Body of pancreas (tissue), 4 donors: ENCODE data around the gene GSTA2. TPM values are rescaled to one million over a fixed set of nuclear protein-coding genes. Genes with fewer than 3 reads are reported as not detected.

Source experiments
- ATAC-seq: fragments of 150-250 bp; one replicate; pipeline ENCODE4 v1.9.1; 2016
- DNase-seq, 4 donors: peaks; one replicate each; pipeline ENCODE4 v3.0.0-alpha.2; 2019
- H3K27ac ChIP-seq, 4 donors: fragments of 200-600 bp; sonication (generic); 1 replicate in 3 of 4; 2 replicates in 1 of 4; pipeline versions ENCODE4 v1.5.1 to v1.6.1; 2016 to 2019; ENCODE audit warnings: mild to moderate bottlenecking in 1 of 4, mixed read lengths in 1 of 4, moderate library complexity in 1 of 4
- H3K27me3 ChIP-seq, 2 donors: fragments of 200-600 bp; sonication (generic); one replicate each; pipeline ENCODE4 v1.6.0; 2016; ENCODE audit warnings: mild to moderate bottlenecking in 1 of 2
- H3K36me3 ChIP-seq, 2 donors: fragments of 200-600 bp; sonication (generic); replicated peaks in 1 of 2; 2 replicates each; pipeline ENCODE4 v1.5.1; 2016; ENCODE audit warnings: low read depth in 2 of 2; ENCODE audit not compliant: insufficient read depth in 1 of 2
- H3K4me1 ChIP-seq: fragments of 200-600 bp; sonication (generic); one replicate; pipeline ENCODE4 v1.6.0; 2016
- H3K4me3 ChIP-seq, 2 donors: fragments of 200-600 bp; sonication (generic); 1 replicate in 1 of 2; 2 replicates in 1 of 2; pipeline ENCODE4 v1.5.1; 2016 to 2019
- H3K9me3 ChIP-seq, 3 donors: fragments of 200-600 bp; sonication (generic); 1 replicate in 2 of 3; 2 replicates in 1 of 3; pipeline ENCODE4 v1.5.1; 2016
- POLR2A ChIP-seq, 3 donors: fragments of 450-650 bp; IDR thresholded peaks; one replicate each; pipeline ENCODE4 v1.6.1; 2016; ENCODE audit warnings: antibody characterized with exemption in 3 of 3, mild to moderate bottlenecking in 2 of 3
- WGBS, 2 donors: methylation state at CpG; one replicate each; pipeline ENCODE4 v1.1.5; 2017; 5-methylcytosine and 5-hydroxymethylcytosine counted together
- intact Hi-C: fragments of 100-400 bp; cut with DNase I; formaldehyde crosslinking; loops from one replicate; pipeline ENCODE4 v1.15.1; 2023
- total RNA-seq, 2 donors: library from RNA; depleted of rRNA; stranded (reverse); fragments of >200 nt; gene quantifications; one replicate each; pipeline ENCODE4 v1.1.0, GENCODE V29; 2016
- TF ChIP-seq, protein P1 (sequence below), 7 experiments: fragments of 450-650 bp in 4 of 7; fragments of 200-600 bp in 3 of 7; sonication (generic) in 3 of 7; IDR thresholded peaks; one replicate each; pipeline ENCODE4 v1.5.1; 2016 to 2019; ENCODE audit warnings: antibody characterized with exemption in 7 of 7

Gene GSTA2
- total RNA-seq, 2 donors from 2014 or later, result 73.7 to 76.1 TPM

DNA sequence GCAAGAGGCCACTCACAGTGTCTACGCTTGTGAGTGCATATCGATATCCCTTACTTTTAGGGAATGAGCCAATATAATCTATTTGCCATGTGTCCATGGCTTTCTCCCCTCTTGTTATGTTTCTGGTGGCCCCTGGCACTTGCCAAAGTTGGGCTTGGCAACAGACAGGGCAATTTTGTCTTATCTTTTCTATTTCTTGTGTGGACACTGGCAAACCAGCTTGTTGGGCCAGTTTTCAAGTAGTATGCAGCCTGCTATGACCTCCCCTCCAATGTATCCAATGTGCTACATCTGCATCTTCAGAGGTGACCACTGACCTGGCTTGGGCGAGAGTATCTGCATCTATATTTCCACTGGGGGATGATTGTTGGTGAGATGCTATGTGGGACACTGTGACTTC lies 29.2 kb downstream of the GSTA2 start:
- peak in 3 of 4 donors; percentile 35 to 62 (median 37) for DNase-seq
- TF ChIP-seq POLR2A (IDR thresholded peaks at IDR 0.05), result no peak
- TF ChIP-seq, protein P1, sequence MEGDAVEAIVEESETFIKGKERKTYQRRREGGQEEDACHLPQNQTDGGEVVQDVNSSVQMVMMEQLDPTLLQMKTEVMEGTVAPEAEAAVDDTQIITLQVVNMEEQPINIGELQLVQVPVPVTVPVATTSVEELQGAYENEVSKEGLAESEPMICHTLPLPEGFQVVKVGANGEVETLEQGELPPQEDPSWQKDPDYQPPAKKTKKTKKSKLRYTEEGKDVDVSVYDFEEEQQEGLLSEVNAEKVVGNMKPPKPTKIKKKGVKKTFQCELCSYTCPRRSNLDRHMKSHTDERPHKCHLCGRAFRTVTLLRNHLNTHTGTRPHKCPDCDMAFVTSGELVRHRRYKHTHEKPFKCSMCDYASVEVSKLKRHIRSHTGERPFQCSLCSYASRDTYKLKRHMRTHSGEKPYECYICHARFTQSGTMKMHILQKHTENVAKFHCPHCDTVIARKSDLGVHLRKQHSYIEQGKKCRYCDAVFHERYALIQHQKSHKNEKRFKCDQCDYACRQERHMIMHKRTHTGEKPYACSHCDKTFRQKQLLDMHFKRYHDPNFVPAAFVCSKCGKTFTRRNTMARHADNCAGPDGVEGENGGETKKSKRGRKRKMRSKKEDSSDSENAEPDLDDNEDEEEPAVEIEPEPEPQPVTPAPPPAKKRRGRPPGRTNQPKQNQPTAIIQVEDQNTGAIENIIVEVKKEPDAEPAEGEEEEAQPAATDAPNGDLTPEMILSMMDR (IDR thresholded peaks at IDR 0.05), result no peak
- peak overlapping the region in 2 of 4 donors; percentile 1 to 52 for H3K27ac ChIP-seq
- intact Hi-C loops, result no loop called here
- no peak overlapping the region for H3K4me3 ChIP-seq
- ATAC-seq, result peak; percentile 42
- no peaks in the 10 kb centered on the region for H3K36me3 ChIP-seq
- peaks cover 95% of the 10 kb centered on the region for H3K4me1 ChIP-seq
- H3K27me3 ChIP-seq, result no peaks in the 10 kb centered on the region
- H3K9me3 ChIP-seq, result no peaks in the 10 kb centered on the region
- WGBS, 2 donors, result 40 to 48% methylated on average over 3 of the region's 3 CpGs

DNA sequence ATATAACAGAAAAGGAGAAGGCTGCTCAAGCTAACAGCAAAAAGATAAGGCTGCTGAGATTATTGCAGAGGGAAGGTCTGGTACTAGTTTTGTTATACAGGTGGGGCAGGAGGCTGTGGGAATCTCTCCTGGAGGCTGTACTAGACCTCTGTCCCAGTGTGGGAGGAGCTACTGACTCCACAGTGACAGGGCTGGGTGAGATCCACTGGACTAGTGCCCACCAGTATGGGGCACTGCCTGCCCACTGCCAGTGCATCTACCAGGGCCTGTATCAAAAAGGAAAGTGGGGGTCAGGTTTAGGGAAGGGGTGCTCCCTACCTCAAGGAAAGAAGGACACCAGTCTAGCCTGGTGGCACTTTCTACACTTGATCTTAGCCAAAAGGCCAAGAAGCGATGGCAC lies 30.1 kb downstream of the GSTA2 start:
- 92 to 100% methylated on average over 1 of the region's 1 CpG for WGBS, 2 donors
- Histone ChIP-seq H3K36me3 (no peaks in the 10 kb centered on the region), H3K27me3 (no peaks in the 10 kb centered on the region), H3K4me1 (peaks cover 95% of the 10 kb centered on the region), H3K27ac (peak overlapping the region in 3 of 4 donors; percentile 1 to 52 (median 33)), H3K9me3 (no peaks in the 10 kb centered on the region), H3K4me3 (no peak overlapping the region)
- ATAC-seq, result no peak
- intact Hi-C loops, result no loop called here
- peak in 2 of 4 donors; percentile 28 to 45 for DNase-seq
- no peak for TF ChIP-seq POLR2A (IDR thresholded peaks at IDR 0.05)
- TF ChIP-seq, protein P1 (IDR thresholded peaks at IDR 0.05), result no peak

DNA sequence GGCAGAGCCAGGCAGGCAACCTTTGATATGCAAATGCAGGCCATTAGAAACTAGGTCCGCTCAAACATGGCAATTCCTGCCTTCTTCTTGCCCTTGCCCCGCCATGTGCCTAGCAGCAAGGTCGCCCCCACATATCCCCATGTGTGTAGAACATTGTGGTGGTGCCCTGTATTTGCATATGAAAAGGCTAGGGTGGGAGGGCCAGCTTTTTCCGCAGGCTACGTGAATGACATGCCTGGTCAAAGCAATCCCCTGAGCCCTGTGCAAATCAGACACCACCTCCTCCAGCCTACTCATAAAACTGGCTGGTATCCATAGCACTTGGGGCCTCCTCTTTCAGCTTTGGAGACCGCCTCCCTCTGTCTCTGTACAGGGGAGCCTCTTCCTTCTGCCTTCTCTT lies 31.6 kb downstream of the GSTA2 start:
- WGBS, 2 donors, result 45 to 47% methylated on average over 6 of the region's 6 CpGs
- ATAC-seq (no peak), DNase-seq (no peak)
- Histone ChIP-seq H3K4me3 (no peak overlapping the region), H3K4me1 (peaks cover 97% of the 10 kb centered on the region), H3K27me3 (no peaks in the 10 kb centered on the region), H3K27ac (peak overlapping the region in 1 of 4 donors; percentile 88), H3K9me3 (no peaks in the 10 kb centered on the region), H3K36me3 (no peaks in the 10 kb centered on the region)
- intact Hi-C loops, result no loop called here
- no peak for TF ChIP-seq POLR2A (IDR thresholded peaks at IDR 0.05)
- TF ChIP-seq, protein P1 (IDR thresholded peaks at IDR 0.05), result no peak

DNA sequence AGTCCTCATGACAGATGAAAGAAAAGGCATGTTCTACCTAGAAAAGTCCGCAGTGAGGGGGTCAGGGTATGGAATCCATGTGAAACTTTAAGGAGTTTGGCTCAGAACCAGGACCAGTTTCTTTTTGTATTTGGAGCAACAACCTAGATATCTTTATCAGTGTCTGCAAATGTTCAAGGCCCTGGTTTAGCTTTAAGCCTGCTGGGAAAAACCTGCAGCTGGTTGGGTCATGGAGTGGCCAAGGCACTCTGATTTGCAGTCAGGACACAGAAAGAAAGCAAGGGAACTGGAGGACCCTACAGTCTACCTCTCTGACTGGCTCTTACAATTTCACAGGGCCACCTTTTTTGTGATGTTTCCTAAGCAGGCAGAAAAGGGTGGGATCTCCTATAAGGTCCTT lies 33.7 kb downstream of the GSTA2 start:
- H3K9me3 ChIP-seq, result no peaks in the 10 kb centered on the region
- no peaks in the 10 kb centered on the region for H3K36me3 ChIP-seq
- DNase-seq (peak; percentile 56 to 86 (median 70)), ATAC-seq (peak; percentile 24)
- no peak overlapping the region for H3K4me3 ChIP-seq
- peaks cover 97% of the 10 kb centered on the region for H3K4me1 ChIP-seq
- TF ChIP-seq, protein P1 (IDR thresholded peaks at IDR 0.05), result no peak
- peak in 1 of 3 donors; percentile 10 for TF ChIP-seq POLR2A (IDR thresholded peaks at IDR 0.05)
- intact Hi-C loops, result no loop called here
- H3K27ac ChIP-seq, result peak overlapping the region; percentile 47 to 91 (median 80)
- H3K27me3 ChIP-seq, result no peaks in the 10 kb centered on the region
- 17 to 19% methylated on average over 1 of the region's 1 CpG for WGBS, 2 donors

DNA sequence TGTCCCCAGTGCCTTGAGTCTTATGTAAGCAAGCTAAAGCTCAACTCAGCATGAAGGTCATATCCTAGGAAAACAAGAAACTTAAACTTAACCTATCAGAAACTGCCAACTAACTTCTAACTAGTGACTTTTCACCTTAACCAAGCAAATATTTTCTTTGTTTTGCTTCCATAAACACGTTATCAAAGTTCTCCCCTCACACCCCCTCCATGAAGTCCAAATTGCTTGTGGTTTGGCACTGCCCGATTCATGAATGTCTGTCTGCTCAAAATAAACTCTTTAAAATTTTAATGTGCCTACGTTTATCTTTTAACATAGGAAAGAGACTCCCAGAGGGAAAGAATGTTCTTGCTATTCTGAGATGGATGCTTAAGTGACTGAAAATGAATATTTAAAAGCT lies 34.9 kb downstream of the GSTA2 start:
- DNase-seq (no peak), ATAC-seq (no peak)
- Histone ChIP-seq H3K4me3 (no peak overlapping the region), H3K36me3 (no peaks in the 10 kb centered on the region), H3K27me3 (no peaks in the 10 kb centered on the region), H3K9me3 (no peaks in the 10 kb centered on the region), H3K27ac (peak overlapping the region; percentile 47 to 91 (median 80)), H3K4me1 (peaks cover 96% of the 10 kb centered on the region)
- TF ChIP-seq POLR2A (IDR thresholded peaks at IDR 0.05), result no peak
- TF ChIP-seq, protein P1 (IDR thresholded peaks at IDR 0.05), result no peak
- intact Hi-C loops, result no loop called here
- 12 to 24% methylated on average over 3 of the region's 3 CpGs for WGBS, 2 donors
